KMS-11 (cell line): Measurements from ENCODE around the gene EIF3K.
A peak's percentile ranks its signal among the peaks of the same experiment; 100 is the strongest.

ENCODE experiments used
- H2AFZ ChIP-seq: fragments of 200-600 bp; sonication (generic); 2 replicates; pipeline ENCODE4 v1.6.1; 2016; ENCODE audit warnings: antibody characterized with exemption, mixed run types, low read depth
- H3K27ac ChIP-seq: fragments of 200-600 bp; sonication (generic); 2 replicates; pipeline ENCODE4 v1.6.1; 2016; ENCODE audit warnings: mild to moderate bottlenecking, mixed run types
- H3K27me3 ChIP-seq: fragments of 200-600 bp; sonication (generic); 2 replicates; pipeline ENCODE4 v1.6.1; 2017; ENCODE audit warnings: mild to moderate bottlenecking, low read depth, mixed run types, moderate library complexity; ENCODE audit not compliant: insufficient read depth
- H3K36me3 ChIP-seq: fragments of 200-600 bp; sonication (generic); 2 replicates; pipeline ENCODE4 v1.6.1; 2017; ENCODE audit warnings: mild to moderate bottlenecking, mixed run types; ENCODE audit not compliant: insufficient read depth
- H3K4me1 ChIP-seq: fragments of 200-600 bp; sonication (generic); 2 replicates; pipeline ENCODE4 v1.6.1; 2016; ENCODE audit warnings: mild to moderate bottlenecking, low read depth, mixed run types; ENCODE audit not compliant: poor library complexity, severe bottlenecking
- H3K4me2 ChIP-seq: fragments of 200-600 bp; sonication (generic); 2 replicates; pipeline ENCODE4 v1.7.0; 2016; ENCODE audit warnings: mild to moderate bottlenecking, mixed run types
- H3K4me3 ChIP-seq: fragments of 200-600 bp; sonication (generic); IDR thresholded peaks from 2 replicates; pipeline ENCODE4 v1.6.1; 2017; ENCODE audit warnings: low read depth, low read length, mixed read lengths; ENCODE audit not compliant: insufficient read depth
- H3K79me2 ChIP-seq: fragments of 200-600 bp; sonication (generic); 2 replicates; pipeline ENCODE4 v1.6.1; 2016; ENCODE audit warnings: low read depth, mixed run types; ENCODE audit not compliant: insufficient read depth
- H3K9ac ChIP-seq: fragments of 200-600 bp; sonication (generic); 2 replicates; pipeline ENCODE4 v1.6.1; 2016; ENCODE audit warnings: mild to moderate bottlenecking, mixed run types
- H4K20me1 ChIP-seq: fragments of 200-600 bp; sonication (generic); 2 replicates; pipeline ENCODE4 v1.6.1; 2016; ENCODE audit warnings: mild to moderate bottlenecking, mixed run types; ENCODE audit not compliant: insufficient read depth
- CTCF ChIP-seq: fragments of 200-600 bp; sonication (generic); conservative IDR thresholded peaks from 2 replicates; pipeline ENCODE4 v1.6.1; 2017; ENCODE audit warnings: low read depth, mild to moderate bottlenecking, antibody characterized with exemption, low read length, moderate library complexity, mixed read lengths

The EIF3K gene

GRCh38 chr19:38580080-38580479, 38.9 kb upstream of the EIF3K start:
- Histone ChIP-seq H3K27ac (no peak overlapping the region), H3K4me3 (no peak overlapping the region), H3K36me3 (no peaks in the 10 kb centered on the region), H3K79me2 (no peaks in the 10 kb centered on the region), H3K4me1 (peaks cover 24% of the 10 kb centered on the region), H2AFZ (no peak overlapping the region), H4K20me1 (no peaks in the 10 kb centered on the region), H3K4me2 (no peak overlapping the region), H3K27me3 (no peaks in the 10 kb centered on the region), H3K9ac (no peak overlapping the region)
- TF ChIP-seq CTCF = no peak

GRCh38 chr19:38583219-38583984, 35.6 kb upstream of the EIF3K start:
- Histone ChIP-seq H3K4me2 (no peak overlapping the region; the same call in 1 of the 2 replicates), H3K27me3 (no peaks in the 10 kb centered on the region), H3K4me3 (no peak overlapping the region), H2AFZ (no peak overlapping the region), H3K36me3 (no peaks in the 10 kb centered on the region), H4K20me1 (no peaks in the 10 kb centered on the region), H3K79me2 (no peaks in the 10 kb centered on the region), H3K9ac (no peak overlapping the region), H3K27ac (0 out of 2 replicates have a peak overlapping the region, but pooled peaks have one; percentile 7), H3K4me1 (peaks cover 24% of the 10 kb centered on the region)
- TF ChIP-seq CTCF = no peak

- Histone ChIP-seq H3K36me3 (no peaks in the 10 kb centered on the region), H3K79me2 (no peaks in the 10 kb centered on the region), H3K27me3 (no peaks in the 10 kb centered on the region), H4K20me1 (no peaks in the 10 kb centered on the region), H3K4me1 (peaks cover 22% of the 10 kb centered on the region), H2AFZ (no peak overlapping the region), H3K9ac (no peak overlapping the region), H3K27ac (0 out of 2 replicates have a peak overlapping the region, but pooled peaks have one; percentile 7), H3K4me3 (no peak overlapping the region), H3K4me2 (no peak overlapping the region; the same call in 1 of the 2 replicates)
- TF ChIP-seq CTCF = no peak
Measured at GRCh38 chr19:38583985-38584305, 35.0 kb upstream of the EIF3K start.

- Histone ChIP-seq H4K20me1 (no peaks in the 10 kb centered on the region), H2AFZ (no peak overlapping the region), H3K4me2 (no peak overlapping the region), H3K36me3 (no peaks in the 10 kb centered on the region), H3K4me1 (peaks cover 12% of the 10 kb centered on the region), H3K79me2 (no peaks in the 10 kb centered on the region), H3K27me3 (no peaks in the 10 kb centered on the region), H3K9ac (no peak overlapping the region), H3K4me3 (no peak overlapping the region), H3K27ac (no peak overlapping the region)
- no peak for TF ChIP-seq CTCF
Measured at GRCh38 chr19:38587562-38587961, 31.4 kb upstream of the EIF3K start.
